Stimulated activated CD4-positive, alpha-beta T cell treated with anti-CD3 and anti-CD28 coated beads, Interleukin-15, amount 100 ng/mL, for 48 hours (primary cell): ENCODE measurements around the gene MRPL49.
A peak's percentile ranks its signal among the peaks of the same experiment; 100 is the strongest.

Experiments
- DNase-seq, 2 donors: peaks; one replicate each; pipeline ENCODE4 v3.0.0-alpha.2; 2020; ENCODE audit warnings: low read depth in 2 of 2

Gene MRPL49

DNA sequence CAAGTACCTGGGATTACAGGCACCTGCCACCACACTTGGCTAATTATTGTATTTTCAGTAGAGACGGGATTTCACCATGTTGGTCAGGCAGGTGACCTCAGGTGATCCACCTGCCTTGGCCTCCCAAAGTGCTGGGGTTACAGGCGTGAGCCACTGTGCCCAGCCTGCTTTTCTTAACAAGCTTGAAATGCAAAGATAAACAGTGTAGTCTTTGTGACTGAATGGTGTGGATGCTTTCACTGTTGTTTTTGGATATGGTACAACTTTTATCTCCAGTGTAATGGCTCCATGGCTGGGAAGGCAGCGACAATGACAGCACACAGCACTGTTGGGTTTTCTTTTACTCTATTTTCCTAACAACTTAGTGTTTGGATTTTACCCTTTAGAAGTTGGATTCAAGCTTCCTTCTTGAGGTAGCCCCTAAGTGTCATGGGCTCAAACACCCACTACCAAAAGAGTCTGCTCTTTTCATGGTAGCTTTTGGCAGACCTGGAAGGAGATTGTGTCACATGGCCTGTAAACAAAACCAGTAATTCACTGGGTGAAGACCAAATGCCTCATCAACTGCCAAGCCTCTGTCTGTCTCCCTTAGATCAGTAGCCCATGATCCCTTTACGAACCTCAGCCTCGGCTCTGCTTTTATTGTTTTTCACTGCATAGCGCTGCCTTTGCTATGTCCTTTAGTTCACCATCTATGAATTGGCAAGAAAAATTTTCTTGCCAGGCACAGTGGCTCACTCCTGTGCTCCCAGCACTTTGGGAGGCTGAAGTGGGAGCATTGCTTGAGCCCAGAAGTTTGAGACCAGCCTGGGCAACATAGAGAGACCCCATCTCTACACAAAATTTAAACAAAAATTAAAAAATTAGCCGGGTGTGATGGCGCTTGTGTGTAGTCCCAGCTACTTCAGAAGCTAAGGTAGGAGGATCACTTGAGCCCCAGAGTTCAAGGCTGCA is 19.7 kb upstream of the MRPL49 start:
- DNase-seq, result no peak

DNA sequence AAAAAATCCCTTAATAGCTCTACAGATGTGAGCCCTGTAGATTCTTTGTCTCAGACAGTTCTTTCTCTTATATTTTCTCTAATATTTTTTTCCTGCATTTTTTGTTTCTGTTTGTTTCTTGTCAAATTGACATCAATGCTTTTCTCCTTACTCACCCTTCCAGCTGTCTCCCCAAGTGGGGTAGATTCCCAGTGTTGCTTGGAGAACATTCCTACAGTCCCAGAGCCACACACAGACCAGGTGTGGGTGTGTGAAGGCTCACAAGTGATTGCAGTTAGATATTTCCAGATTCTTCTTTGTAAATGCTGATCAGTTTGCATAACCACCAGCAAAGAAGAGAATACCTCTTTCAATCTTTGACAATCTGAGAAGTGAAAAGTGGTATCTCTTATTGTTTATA is 18.6 kb upstream of the MRPL49 start:
- no peak for DNase-seq

GRCh38 chr11:65104628-65105027 is 17.5 kb upstream of the MRPL49 start:
- no peak for DNase-seq

DNA sequence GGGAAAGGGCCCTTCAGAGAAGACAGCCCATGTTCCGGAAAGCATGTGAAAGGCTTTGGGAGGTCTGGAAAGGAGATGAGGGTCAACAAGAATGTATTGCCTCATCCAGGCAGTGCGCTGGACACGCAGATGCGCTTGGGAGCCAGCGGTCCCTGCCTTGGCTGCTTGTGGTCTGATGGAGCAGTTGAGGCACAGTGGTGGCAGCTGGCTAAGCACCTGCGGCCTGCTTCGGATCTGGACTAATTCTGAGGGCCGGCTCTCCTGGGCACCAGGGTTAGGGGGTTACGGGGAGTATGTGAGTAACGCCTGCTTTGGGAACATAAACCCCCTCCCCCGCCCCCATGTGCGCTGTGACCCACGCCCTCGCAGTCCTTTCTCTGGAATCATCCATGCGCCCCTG is 15.0 kb upstream of the MRPL49 start:
- DNase-seq, result no peak

- no peak for DNase-seq
These were observed 14.2 kb upstream of the MRPL49 start for GRCh38 chr11:65107751-65108468.

DNA sequence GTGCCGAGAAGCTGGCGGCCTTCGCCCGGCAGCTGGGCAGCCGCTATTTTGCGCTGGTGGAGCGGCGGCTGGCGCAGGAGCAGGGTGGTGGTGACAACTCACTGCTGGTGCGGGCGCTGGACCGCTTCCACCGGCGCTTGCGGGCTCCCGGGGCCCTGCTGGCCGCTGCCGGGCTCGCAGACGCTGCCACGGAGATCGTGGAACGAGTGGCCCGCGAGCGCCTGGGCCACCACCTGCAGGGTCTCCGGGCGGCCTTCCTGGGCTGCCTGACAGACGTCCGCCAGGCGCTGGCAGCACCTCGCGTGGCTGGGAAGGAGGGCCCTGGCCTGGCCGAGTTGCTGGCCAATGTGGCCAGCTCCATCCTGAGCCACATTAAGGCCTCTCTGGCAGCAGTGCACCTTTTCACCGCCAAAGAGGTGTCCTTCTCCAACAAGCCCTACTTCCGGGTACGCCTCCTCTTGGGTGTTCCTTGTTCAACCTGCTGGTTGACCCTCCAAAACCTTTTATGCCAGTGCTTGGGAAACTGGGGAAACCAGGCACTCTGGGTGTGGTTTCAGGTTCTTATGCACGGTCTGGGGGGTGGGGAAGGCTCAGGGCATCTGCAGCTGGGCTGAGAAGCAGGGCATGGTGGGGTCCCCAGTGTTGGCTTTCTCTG is 13.5 kb upstream of the MRPL49 start:
- DNase-seq, result no peak

DNA sequence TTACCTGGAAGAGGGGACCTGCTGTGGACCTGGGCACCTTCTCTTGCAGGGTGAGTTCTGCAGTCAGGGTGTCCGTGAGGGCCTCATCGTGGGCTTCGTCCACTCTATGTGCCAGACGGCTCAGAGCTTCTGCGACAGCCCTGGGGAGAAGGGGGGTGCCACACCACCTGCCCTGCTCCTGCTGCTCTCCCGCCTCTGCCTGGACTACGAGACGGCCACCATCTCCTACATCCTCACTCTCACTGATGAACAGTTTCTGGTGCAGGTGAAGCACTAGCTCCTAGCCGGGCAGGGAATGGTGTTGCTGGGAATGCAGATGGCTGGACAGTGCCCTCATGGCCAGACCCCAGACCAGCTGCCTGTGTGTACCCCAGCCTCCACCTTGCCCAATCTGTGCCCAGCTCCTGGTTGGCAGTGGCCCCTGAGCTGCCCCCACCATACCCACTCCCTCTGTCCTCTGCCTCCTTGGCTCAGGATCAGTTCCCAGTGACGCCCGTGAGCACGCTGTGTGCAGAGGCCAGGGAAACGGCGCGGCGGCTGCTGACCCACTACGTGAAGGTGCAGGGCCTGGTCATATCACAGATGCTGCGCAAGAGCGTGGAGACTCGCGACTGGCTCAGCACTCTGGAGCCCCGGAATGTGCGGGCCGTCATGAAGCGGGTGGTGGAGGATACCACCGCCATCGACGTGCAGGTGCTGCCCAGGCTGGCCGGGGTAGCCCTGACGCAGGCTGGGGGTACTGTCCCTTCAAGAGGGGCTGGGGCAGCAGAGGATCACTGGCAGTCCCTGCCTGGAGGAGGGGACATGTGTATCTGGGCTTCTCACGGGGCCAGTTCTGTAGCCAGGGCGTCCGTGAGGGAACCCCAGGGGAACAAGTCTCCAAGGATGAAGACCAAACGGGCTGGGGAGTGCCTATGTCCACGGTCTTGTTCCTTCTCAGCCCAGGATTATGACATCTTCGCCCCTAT is 12.6 kb upstream of the MRPL49 start:
- DNase-seq, result no peak

GRCh38 chr11:65110354-65110861 is 11.7 kb upstream of the MRPL49 start:
- peak; percentile 84 to 93 for DNase-seq

- no peak for DNase-seq
These were observed 10.9 kb upstream of the MRPL49 start for GRCh38 chr11:65111159-65111743.

DNA sequence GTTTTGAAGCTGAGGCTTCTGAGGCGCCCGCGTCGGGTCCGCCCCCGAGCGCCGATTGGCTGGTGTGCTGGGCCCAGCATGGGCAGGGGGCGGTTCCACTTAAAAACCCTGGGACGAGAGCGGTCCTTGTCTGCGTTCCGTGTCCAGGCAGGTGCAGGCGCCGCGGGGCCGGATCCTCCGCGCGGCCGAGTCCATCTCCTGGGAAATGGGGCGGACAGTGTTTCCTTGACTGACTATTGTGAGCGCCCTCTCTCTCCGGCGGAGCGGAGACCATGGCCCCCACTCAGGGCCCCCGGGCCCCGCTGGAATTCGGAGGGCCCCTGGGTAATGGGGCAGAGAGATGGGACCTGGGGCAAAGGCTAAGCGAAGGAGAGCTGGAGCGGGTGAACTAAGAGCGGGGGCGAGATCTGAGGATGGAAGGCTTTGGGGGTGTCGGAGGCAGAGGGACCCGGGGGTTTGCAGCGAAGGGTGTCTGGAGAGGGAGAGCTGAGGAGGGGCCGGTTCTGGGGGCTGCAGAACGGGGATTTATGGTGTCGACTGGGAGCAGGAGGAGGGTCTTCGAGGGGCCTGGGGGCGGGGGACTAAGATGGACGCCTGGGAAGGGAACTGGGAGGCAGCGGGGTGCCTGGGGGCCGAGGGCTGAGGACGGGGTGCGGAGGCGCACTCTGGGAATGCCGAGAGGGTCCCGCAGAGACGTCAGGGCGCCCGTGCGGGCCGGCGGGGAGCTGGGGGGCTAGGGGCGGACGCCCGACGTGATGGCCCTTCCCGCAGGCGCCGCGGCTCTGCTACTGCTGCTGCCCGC is 10.2 kb upstream of the MRPL49 start, which contains the start of gene TM7SF2:
Gene TM7SF2, plus strand, starts transcription at position 129 of the 802 bp plus-strand sequence. Its CDS starts 144 bp downstream, at position 273.
- peak; percentile 88 to 94 for DNase-seq

GRCh38 chr11:65112546-65113360 is 9.4 kb upstream of the MRPL49 start:
- peak; percentile 56 to 66 for DNase-seq

DNA sequence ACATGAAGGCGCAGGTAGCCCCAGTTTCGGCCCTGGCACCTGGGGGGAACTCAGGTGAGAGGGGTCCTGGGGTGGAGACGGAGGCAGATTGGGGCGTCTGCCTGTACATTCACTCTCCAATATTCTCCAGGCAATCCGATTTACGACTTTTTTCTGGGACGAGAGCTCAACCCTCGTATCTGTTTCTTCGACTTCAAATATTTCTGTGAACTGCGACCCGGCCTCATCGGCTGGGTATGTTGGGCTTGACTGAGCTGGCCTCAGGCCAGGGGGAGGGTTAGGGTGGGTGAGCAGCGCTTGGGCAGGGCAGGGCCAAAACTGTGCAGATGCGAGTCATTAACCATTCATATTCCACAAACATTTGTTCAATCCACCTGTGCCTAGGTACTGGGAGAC is 8.8 kb upstream of the MRPL49 start:
- no peak for DNase-seq

- no peak for DNase-seq
These were observed 8.3 kb upstream of the MRPL49 start for GRCh38 chr11:65113839-65114238.

- DNase-seq, result no peak
These were observed 7.5 kb upstream of the MRPL49 start for GRCh38 chr11:65114538-65115171.

GRCh38 chr11:65115361-65116082 is 6.6 kb upstream of the MRPL49 start:
- no peak for DNase-seq

GRCh38 chr11:65116370-65117205 is 5.5 kb upstream of the MRPL49 start:
- DNase-seq, result peak; percentile 63 to 64
